Spleen (tissue), 11 donors: ENCODE data around the gene STAT4. TPM values are rescaled to one million over a fixed set of nuclear protein-coding genes. Genes with fewer than 3 reads are reported as not detected.
A peak's percentile ranks its signal among the peaks of the same experiment; 100 is the strongest.

Experiments
- DNase-seq: peaks from one replicate; pipeline ENCODE4 v3.0.0-alpha.2; 2020
- H3K27ac ChIP-seq, 8 donors: fragments of 200-600 bp; sonication (generic) in 7 of 8; 1 replicate in 4 of 8; 2 replicates in 4 of 8; pipeline versions ENCODE4 v1.5.0 to v1.8.0; 2016 to 2021; ENCODE audit warnings: inconsistent platforms in 4 of 8, mild to moderate bottlenecking in 4 of 8, moderate library complexity in 1 of 8
- H3K27me3 ChIP-seq, 7 donors: fragments of 200-600 bp; sonication (generic) in 6 of 7; replicated peaks in 1 of 7; 1 replicate in 4 of 7; 2 replicates in 3 of 7; pipeline versions ENCODE4 v1.5.0 to v1.8.0; 2016 to 2021; ENCODE audit warnings: inconsistent platforms in 3 of 7, mild to moderate bottlenecking in 1 of 7
- H3K36me3 ChIP-seq, 6 donors: fragments of 200-600 bp; sonication (generic) in 5 of 6; 1 replicate in 4 of 6; 2 replicates in 2 of 6; pipeline versions ENCODE4 v1.5.0 to v1.8.0; 2016 to 2021; ENCODE audit warnings: inconsistent platforms in 2 of 6
- H3K4me1 ChIP-seq, 6 donors: fragments of 200-600 bp; sonication (generic) in 5 of 6; 1 replicate in 3 of 6; 2 replicates in 3 of 6; pipeline versions ENCODE4 v1.5.0 to v1.8.0; 2016 to 2021; ENCODE audit warnings: inconsistent platforms in 3 of 6
- H3K4me3 ChIP-seq, 8 donors: fragments of 200-600 bp; sonication (generic) in 7 of 8; 1 replicate in 4 of 8; 2 replicates in 4 of 8; pipeline versions ENCODE4 v1.5.0 to v1.8.0; 2016 to 2021; ENCODE audit warnings: inconsistent platforms in 4 of 8, mild to moderate bottlenecking in 4 of 8, moderate library complexity in 2 of 8
- H3K9me3 ChIP-seq, 8 donors: fragments of 200-600 bp; sonication (generic) in 7 of 8; 1 replicate in 4 of 8; 2 replicates in 4 of 8; pipeline versions ENCODE4 v1.5.0 to v1.8.0; 2016 to 2021; ENCODE audit warnings: inconsistent platforms in 4 of 8
- POLR2A ChIP-seq, 3 donors: fragments of 450-650 bp; IDR thresholded peaks; one replicate each; pipeline ENCODE4 v1.5.1; 2017; ENCODE audit warnings: antibody characterized with exemption in 3 of 3, mild to moderate bottlenecking in 1 of 3
- POLR2AphosphoS5 ChIP-seq, 3 donors: sonication (generic); formaldehyde crosslinking; IDR thresholded peaks; one replicate each; pipeline ENCODE4 v1.5.1; 2017; ENCODE audit warnings: antibody characterized with exemption in 3 of 3
- WGBS, 5 donors: extraction: QIAGEN DNeasy Blood & Tissue Kit in 3 of 5; methylation state at CpG; one replicate each; pipeline versions ENCODE4 v1.1.5 to v1.1.7; 2013 to 2018; 5-methylcytosine and 5-hydroxymethylcytosine counted together
- intact Hi-C: fragments of 100-400 bp; cut with DNase I; formaldehyde crosslinking; loops from one replicate; pipeline ENCODE4 v1.15.0; 2023; ENCODE audit warnings: low total_unique reads
- polyA plus RNA-seq, 3 donors: library from polyadenylated mRNA; stranded (reverse); fragments of 200-250 nt; gene quantifications; one replicate each; pipeline ENCODE4 v1.2.1, GENCODE V29; 2013
- total RNA-seq, 7 donors: library from RNA; depleted of rRNA in 3 of 7; stranded (reverse); fragments of >200 nt in 3 of 7; fragmentation: NEBNext Ultra II Directional in 4 of 7; extraction: Animal tissue kit (Norgen Biotek cat#: 25700) in 4 of 7; gene quantifications; one replicate each; pipeline versions ENCODE4 v1.1.0 to v1.2.1, GENCODE V29; 2016 to 2021
- TF ChIP-seq, protein P1 (sequence below), 11 experiments: fragments of 200-600 bp in 7 of 11; fragments of 450-650 bp in 4 of 11; sonication (generic) in 4 of 11; IDR thresholded peaks in 8 of 11; conservative IDR thresholded peaks in 3 of 11; 1 replicate in 7 of 11; 2 replicates in 4 of 11; pipeline versions ENCODE4 v1.4.0 to v1.8.0; 2016 to 2021; ENCODE audit warnings: antibody characterized with exemption in 11 of 11, inconsistent platforms in 4 of 11, mild to moderate bottlenecking in 1 of 11
- donor health status: healthy with polysubstance abuse.
- donor health status: DM: no; HTN: no; CAD: no; lungs with moderate emphysema.
- donor health status: DM: no; HTN: no; CAD: no.
- donor health status: Bipolar disorder and iron deficiency.
- donor health status: healthy.
- donor health status: DM: no; HTN: no; CAD: no.
- donor health status: DM: yes; HTN: yes; CAD: no.

STAT4 gene
- total and polyA plus RNA-seq, 10 donors, result 4.0 to 36.7 (median 25.6) TPM

DNA sequence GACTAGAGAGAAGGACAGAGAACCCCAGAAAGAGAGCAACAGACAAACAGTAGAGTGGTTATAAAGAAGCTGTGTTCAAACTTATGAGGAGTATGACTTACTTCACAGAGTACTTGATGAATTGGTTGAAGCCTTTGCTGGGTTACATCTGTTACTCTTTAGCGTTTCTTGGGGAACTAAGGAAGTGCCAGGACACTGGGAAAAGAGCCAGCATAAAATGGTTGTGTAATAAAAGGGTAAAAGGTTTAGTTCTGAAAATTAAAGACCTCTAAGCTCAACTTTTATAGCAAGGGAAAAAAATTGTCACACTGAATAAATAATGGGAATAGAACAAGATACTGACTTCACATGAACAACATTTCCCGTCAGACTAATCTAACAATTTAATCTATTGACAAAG is 17.0 kb upstream of the STAT4 start:
- no peaks in the 10 kb centered on the region for H3K27me3 ChIP-seq
- H3K36me3 ChIP-seq, result no peaks in the 10 kb centered on the region
- intact Hi-C loops, result no loop called here
- no peak overlapping the region for H3K4me3 ChIP-seq
- 48 to 62% (median 57%) methylated on average over 2 of the region's 2 CpGs for WGBS, 5 donors
- H3K27ac ChIP-seq, result peak overlapping the region in 3 of 8 donors; percentile 19 to 46 (median 39)
- TF ChIP-seq POLR2AphosphoS5 (IDR thresholded peaks at IDR 0.05), result no peak
- no peak for TF ChIP-seq POLR2A (IDR thresholded peaks at IDR 0.05)
- TF ChIP-seq, protein P1, sequence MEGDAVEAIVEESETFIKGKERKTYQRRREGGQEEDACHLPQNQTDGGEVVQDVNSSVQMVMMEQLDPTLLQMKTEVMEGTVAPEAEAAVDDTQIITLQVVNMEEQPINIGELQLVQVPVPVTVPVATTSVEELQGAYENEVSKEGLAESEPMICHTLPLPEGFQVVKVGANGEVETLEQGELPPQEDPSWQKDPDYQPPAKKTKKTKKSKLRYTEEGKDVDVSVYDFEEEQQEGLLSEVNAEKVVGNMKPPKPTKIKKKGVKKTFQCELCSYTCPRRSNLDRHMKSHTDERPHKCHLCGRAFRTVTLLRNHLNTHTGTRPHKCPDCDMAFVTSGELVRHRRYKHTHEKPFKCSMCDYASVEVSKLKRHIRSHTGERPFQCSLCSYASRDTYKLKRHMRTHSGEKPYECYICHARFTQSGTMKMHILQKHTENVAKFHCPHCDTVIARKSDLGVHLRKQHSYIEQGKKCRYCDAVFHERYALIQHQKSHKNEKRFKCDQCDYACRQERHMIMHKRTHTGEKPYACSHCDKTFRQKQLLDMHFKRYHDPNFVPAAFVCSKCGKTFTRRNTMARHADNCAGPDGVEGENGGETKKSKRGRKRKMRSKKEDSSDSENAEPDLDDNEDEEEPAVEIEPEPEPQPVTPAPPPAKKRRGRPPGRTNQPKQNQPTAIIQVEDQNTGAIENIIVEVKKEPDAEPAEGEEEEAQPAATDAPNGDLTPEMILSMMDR (IDR thresholded peaks at IDR 0.05 in 8 of 11, conservative IDR thresholded peaks at IDR 0.05 in 3 of 11), result no peak
- peaks cover 0 to 29% (median 8%) of the 10 kb centered on the region in 6 donors for H3K4me1 ChIP-seq
- no peaks in the 10 kb centered on the region for H3K9me3 ChIP-seq
- DNase-seq, result no peak

DNA sequence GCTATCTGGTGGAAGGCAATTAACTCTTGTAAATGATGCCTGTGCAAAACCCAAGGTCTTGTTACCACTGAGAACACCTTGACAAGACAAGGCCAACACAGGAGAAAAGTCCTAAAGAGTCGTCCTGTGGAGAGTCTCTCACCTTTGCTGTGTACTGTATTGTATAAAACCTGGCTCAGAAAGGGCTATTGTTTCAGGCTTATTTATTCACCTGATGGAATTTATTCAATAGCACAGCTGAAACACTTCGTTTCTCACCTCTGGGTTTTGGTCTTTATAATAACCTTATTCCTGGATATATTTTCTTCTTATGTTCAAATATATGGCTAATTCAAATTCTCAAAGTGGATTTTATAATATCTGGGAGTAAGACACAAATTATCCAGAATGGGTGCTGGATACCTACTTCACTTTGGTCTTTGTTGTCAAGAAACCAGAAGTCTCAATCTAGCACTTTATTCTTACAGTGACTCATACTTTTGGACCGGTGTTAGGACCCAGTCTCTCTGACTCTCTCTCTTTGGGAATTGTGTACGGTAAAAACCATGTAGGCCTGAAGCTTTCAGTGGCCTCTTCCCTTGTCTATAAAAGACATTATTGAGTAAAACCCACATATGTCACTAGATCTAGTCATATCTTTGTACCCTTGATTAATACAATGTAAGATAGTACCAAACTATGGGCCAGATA is 16.1 kb upstream of the STAT4 start:
- Histone ChIP-seq H3K9me3 (no peaks in the 10 kb centered on the region), H3K27ac (peak overlapping the region in 2 of 8 donors; percentile 39 to 44), H3K4me3 (no peak overlapping the region), H3K4me1 (peaks cover 0 to 21% (median 7%) of the 10 kb centered on the region in 6 donors), H3K36me3 (no peaks in the 10 kb centered on the region), H3K27me3 (no peaks in the 10 kb centered on the region)
- intact Hi-C loops, result no loop called here
- WGBS, 5 donors, result 87 to 93% (median 88%) methylated on average over 4 of the region's 4 CpGs
- TF ChIP-seq, protein P1 (IDR thresholded peaks at IDR 0.05 in 8 of 11, conservative IDR thresholded peaks at IDR 0.05 in 3 of 11), result no peak
- TF ChIP-seq POLR2A (IDR thresholded peaks at IDR 0.05), result no peak
- TF ChIP-seq POLR2AphosphoS5 (IDR thresholded peaks at IDR 0.05), result no peak
- DNase-seq, result no peak

DNA sequence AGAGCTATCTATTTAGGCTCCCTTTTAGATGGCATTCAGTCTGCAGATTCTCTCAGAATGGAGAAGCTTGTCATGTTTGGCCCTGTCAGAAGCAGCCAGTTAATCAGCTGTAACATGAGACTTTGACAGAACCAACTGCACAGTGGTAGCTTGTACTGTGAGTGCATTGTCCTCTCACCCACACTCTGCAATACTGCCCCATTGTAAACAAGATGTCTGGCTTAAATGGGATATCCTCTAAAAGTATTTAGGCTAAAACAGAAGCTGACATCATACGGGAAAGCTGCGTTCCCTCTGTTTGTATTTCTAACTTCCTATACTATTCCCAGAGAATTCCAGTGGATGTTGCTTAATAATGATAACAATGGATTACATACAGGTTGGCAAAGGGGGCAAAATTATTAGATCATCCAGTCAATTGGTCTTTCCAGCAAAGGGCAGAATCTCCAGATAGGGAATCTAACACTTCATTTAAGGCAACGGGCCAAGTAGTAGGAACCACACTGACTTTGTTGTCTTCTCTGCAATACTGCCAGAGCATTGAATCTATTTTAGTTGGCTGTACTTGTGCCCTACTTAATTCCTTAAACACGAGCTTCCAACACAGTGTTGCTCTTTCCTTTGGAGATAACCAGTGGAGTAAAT is 15.4 kb upstream of the STAT4 start:
- Histone ChIP-seq H3K27me3 (no peaks in the 10 kb centered on the region), H3K27ac (no peak overlapping the region), H3K36me3 (no peaks in the 10 kb centered on the region), H3K4me1 (peaks cover 0 to 15% (median 6%) of the 10 kb centered on the region in 6 donors), H3K4me3 (no peak overlapping the region), H3K9me3 (no peaks in the 10 kb centered on the region)
- intact Hi-C loops, result no loop called here
- 78 to 89% (median 86%) methylated on average over 4 of the region's 4 CpGs for WGBS, 5 donors
- no peak for DNase-seq
- TF ChIP-seq, protein P1 (IDR thresholded peaks at IDR 0.05 in 8 of 11, conservative IDR thresholded peaks at IDR 0.05 in 3 of 11), result no peak
- TF ChIP-seq POLR2A (IDR thresholded peaks at IDR 0.05) (no peak), POLR2AphosphoS5 (IDR thresholded peaks at IDR 0.05) (no peak)

DNA sequence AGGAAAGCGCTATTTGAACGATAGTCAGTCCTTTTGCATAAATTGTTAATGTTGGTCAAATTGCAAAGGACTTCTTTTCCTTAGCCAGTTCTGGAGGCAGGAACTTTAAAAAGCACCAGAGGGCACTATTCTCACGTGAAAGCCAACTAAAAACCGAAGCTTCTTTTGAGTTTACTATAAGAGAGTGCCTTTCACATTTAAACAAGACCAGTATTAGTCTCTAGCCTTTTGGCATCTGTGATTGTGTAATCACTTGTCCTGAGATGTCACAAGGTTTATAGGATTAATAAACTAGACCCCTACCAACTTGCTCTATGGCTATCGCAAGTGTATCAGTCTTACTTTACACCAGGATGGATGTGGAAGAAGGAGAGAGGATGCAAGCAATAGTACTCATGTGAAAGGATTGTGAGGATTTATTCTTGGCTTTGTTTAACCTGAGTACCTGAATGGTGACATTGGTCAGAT is 14.4 kb upstream of the STAT4 start:
- H3K9me3 ChIP-seq, result no peaks in the 10 kb centered on the region
- WGBS, 5 donors, result 22 to 29% (median 25%) methylated on average over 5 of the region's 5 CpGs
- H3K27ac ChIP-seq, result no peak overlapping the region
- intact Hi-C loops, result loop anchor here (2.0 kb wide), 1 partner anchor 356 kb away; no protein-coding TSS in a partner anchor
- H3K27me3 ChIP-seq, result no peaks in the 10 kb centered on the region
- TF ChIP-seq, protein P1 (IDR thresholded peaks at IDR 0.05 in 8 of 11, conservative IDR thresholded peaks at IDR 0.05 in 3 of 11), result peak; percentile 27 to 75 (median 57)
- no peak for TF ChIP-seq POLR2AphosphoS5 (IDR thresholded peaks at IDR 0.05)
- TF ChIP-seq POLR2A (IDR thresholded peaks at IDR 0.05), result no peak
- DNase-seq, result no peak
- H3K36me3 ChIP-seq, result no peaks in the 10 kb centered on the region
- no peak overlapping the region for H3K4me3 ChIP-seq
- peaks cover 0 to 13% (median 5%) of the 10 kb centered on the region in 6 donors for H3K4me1 ChIP-seq
